ENCODE data around the gene MAD1L1.

Gene MAD1L1

DNA sequence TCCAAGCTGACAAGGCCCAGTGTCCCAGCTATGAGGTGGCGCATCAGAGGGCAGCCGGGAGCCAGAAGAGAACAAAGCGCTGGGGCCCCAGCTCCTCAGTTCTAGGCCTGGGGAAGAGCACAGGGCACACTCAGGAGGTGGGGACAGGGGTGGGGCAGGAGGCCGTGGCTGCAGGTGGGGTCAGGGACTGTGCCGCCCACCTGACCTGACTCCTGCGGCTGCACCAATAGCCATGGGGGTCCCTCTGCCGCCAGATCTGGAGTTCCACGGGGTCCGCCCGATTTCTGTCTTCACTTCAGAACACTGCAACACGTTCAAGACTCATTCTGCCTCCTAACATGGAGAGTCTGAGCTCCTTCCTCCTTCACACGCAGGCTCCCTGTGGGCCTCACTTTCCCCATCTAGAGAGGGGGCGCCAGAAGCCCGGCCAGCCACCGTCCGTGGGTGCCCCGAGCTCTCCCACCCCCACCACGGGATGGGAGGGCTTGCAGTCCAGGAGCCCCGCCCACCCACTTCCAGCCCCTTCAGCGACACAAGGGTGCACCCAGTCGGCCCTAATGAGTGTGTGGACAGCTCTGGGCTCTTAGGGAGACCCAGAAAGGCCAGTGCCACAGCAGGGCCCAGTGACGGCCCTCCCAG is 278.3 kb downstream of the MAD1L1 start:
- Histone ChIP-seq H3K4me1 (ENCODE audit: insufficient read depth, low read length) (no peaks in the 10 kb centered on the region), H3K27ac (ENCODE audit: low read depth, low read length) (no peak overlapping the region), H3K27me3 (ENCODE audit: control insufficient read depth in 1 of 2, insufficient read depth in 2 of 2, low read length in 2 of 2) (no peaks in the 10 kb centered on the region), H3K9ac (ENCODE audit: low read length) (no peak overlapping the region), H3K9me3 (ENCODE audit: low read length) (no peaks in the 10 kb centered on the region), H3K4me3 (ENCODE audit: low read depth in 1 of 2, low read length in 2 of 2) (no peak overlapping the region), H3K36me3 (ENCODE audit: insufficient read depth, low read length) (no peaks in the 10 kb centered on the region)

DNA sequence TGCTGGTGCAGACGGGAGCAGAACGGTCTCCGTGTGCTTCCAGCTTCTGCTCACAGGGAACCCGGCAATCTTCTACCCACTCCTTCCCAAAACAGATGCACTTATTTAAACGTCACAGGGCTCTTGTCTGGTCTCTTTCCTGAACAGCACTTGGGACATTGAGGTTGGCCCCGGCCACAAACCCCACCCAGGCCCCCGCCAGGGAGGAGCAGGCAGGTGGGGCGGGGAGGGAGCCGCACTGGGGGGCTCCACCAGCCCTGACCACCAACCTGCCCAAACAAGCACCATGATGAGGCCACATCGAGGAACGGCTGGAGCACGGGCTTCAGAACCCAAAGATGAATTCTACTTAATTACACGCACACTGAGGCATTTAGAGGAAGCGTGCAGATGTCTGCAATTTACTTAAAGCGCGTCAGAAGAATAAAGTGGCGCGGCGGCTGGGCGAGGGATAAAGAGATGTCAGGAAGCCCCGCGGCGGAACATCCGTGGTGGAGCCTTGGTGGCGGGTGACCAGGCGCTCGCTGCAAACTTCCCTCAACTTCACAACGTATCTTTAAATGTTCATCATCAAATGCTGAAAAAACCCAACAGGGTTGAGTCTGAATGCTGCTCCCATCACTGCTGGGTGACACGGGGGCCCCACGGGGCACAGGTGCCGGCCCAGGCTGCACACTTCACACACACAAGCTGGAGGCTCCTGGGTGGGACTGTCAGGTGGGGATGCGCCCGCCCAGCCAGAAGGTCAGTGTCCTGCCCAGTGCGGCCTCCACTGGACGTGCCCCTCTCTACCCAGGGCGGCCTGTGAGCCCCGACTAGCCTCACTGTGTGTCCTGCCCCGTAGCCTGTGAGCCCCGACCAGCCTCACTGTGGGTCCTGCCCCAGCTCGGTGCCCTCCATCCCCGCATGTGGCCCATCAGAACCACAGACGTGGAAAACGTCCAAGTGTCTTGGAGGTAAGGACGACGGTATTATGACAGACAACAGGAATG is 279.2 kb downstream of the MAD1L1 start:
- Histone ChIP-seq H3K9ac (ENCODE audit: low read length) (no peak overlapping the region), H3K27ac (ENCODE audit: low read depth, low read length) (no peak overlapping the region)

DNA sequence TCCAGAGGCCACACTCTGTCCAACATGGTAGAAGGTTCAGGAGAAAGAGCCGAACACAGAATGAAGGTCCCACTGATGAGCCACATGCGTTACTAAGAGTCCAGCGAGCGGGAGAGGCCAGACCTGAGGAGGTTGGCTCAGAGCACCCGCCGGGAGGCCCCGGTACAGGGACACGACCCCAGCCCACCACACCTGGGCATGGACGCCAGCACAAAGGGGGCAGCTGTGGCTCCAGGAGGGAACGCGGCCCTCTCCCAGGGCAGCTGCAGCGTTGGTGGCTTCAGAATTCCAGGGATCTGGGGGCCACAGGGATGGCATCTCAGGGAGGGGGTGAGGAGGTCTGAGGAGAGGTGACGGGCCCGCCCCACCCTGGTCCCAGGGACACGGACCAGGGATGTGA is 280.0 kb downstream of the MAD1L1 start:
- no peak overlapping the region for H3K4me3 ChIP-seq (ENCODE audit: low read depth in 1 of 2, low read length in 2 of 2)
- H3K9ac ChIP-seq (ENCODE audit: low read length): no peak overlapping the region
- no peaks in the 10 kb centered on the region for H3K4me1 ChIP-seq (ENCODE audit: insufficient read depth, low read length)
- no peaks in the 10 kb centered on the region for H3K9me3 ChIP-seq (ENCODE audit: low read length)
- H3K36me3 ChIP-seq (ENCODE audit: insufficient read depth, low read length): no peaks in the 10 kb centered on the region
- H3K27ac ChIP-seq (ENCODE audit: low read depth, low read length): no peak overlapping the region
- no peaks in the 10 kb centered on the region for H3K27me3 ChIP-seq (ENCODE audit: control insufficient read depth in 1 of 2, insufficient read depth in 2 of 2, low read length in 2 of 2)

More for the DNA sequence above, 279.2 kb downstream of the MAD1L1 start:
- H3K9me3 ChIP-seq (ENCODE audit: low read length): no peaks in the 10 kb centered on the region
- no peaks in the 10 kb centered on the region for H3K36me3 ChIP-seq (ENCODE audit: insufficient read depth, low read length)
- H3K4me3 ChIP-seq (ENCODE audit: low read depth in 1 of 2, low read length in 2 of 2): no peak overlapping the region
- no peaks in the 10 kb centered on the region for H3K4me1 ChIP-seq (ENCODE audit: insufficient read depth, low read length)
- H3K27me3 ChIP-seq (ENCODE audit: control insufficient read depth in 1 of 2, insufficient read depth in 2 of 2, low read length in 2 of 2): no peaks in the 10 kb centered on the region

DNA sequence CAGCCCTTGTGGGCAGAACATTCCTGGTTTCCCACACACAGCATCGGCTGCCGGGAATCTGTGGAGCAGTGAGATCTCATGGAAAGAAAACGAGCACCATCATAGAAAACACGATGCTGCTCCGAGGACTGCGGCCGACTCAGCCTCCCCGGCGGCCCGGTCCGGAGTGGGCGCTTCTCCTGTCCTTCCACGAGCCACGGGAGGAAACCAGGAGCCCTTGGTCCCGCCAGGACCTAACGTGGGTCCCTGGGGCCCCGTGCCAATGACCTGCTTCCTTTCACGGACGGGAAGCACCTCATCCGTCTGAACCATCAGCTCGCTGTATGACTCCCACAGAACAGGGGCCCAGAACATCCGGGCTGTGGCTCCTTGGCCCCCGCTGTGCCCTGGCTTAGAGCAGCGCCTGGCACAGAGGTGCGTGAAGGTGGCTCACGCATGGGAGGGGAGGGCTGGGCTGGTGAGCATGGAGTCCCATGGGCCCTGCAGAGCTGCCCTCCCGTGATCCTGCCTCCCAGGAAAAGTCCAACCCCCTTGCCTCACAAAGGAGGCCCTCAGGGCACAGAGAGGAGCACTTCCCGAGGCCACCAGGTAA is 280.5 kb downstream of the MAD1L1 start:
- Histone ChIP-seq H3K9ac (ENCODE audit: low read length) (no peak overlapping the region), H3K36me3 (ENCODE audit: insufficient read depth, low read length) (no peaks in the 10 kb centered on the region), H3K4me3 (ENCODE audit: low read depth in 1 of 2, low read length in 2 of 2) (no peak overlapping the region), H3K27me3 (ENCODE audit: control insufficient read depth in 1 of 2, insufficient read depth in 2 of 2, low read length in 2 of 2) (no peaks in the 10 kb centered on the region), H3K9me3 (ENCODE audit: low read length) (no peaks in the 10 kb centered on the region), H3K27ac (ENCODE audit: low read depth, low read length) (no peak overlapping the region), H3K4me1 (ENCODE audit: insufficient read depth, low read length) (no peaks in the 10 kb centered on the region)

DNA sequence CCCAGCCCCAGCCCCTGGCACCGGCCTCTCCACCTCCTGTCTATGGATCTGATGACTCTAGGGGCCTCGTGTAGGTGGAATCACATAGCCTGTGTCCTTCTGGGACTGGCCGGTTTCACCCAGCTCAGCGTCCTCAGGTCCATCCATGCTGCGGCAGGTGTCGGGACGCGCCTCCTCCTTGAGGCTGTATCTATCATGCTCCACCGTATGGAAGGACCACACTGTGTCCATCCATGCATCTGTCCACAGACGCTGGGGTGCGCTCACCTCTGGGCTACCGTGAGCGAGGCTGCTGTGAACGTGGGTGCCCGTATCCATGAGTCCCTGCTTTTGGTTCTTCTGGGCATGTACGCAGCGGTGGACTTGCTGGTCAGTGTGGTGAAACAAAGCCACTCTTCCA is 281.1 kb downstream of the MAD1L1 start:
- Histone ChIP-seq H3K27ac (ENCODE audit: low read depth, low read length) (no peak overlapping the region), H3K4me3 (ENCODE audit: low read depth in 1 of 2, low read length in 2 of 2) (no peak overlapping the region), H3K9me3 (ENCODE audit: low read length) (no peaks in the 10 kb centered on the region), H3K9ac (ENCODE audit: low read length) (no peak overlapping the region), H3K27me3 (ENCODE audit: control insufficient read depth in 1 of 2, insufficient read depth in 2 of 2, low read length in 2 of 2) (no peaks in the 10 kb centered on the region), H3K36me3 (ENCODE audit: insufficient read depth, low read length) (no peaks in the 10 kb centered on the region), H3K4me1 (ENCODE audit: insufficient read depth, low read length) (no peaks in the 10 kb centered on the region)

DNA sequence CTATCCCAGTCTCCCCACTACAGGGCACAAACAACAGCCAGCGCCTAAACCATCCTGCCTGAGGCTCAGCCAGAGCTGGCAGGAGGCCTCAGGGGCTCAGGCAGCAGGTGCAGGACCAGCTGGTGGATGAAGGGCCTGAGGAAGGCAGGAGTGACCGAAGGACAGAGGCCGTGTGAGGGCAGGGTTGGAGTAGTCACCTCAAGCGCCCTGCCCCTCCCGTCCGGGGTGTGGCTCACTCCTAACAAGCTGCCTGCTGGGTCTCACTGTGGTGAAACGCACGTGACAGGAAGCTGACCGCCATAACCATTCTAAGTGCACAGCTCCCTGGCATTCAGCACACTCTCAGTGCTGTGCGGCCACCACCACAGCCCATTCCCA is 281.6 kb downstream of the MAD1L1 start:
- H3K27ac ChIP-seq (ENCODE audit: low read depth, low read length): no peak overlapping the region
- H3K9ac ChIP-seq (ENCODE audit: low read length): no peak overlapping the region
- H3K4me1 ChIP-seq (ENCODE audit: insufficient read depth, low read length): no peaks in the 10 kb centered on the region
- H3K9me3 ChIP-seq (ENCODE audit: low read length): no peaks in the 10 kb centered on the region
- no peaks in the 10 kb centered on the region for H3K36me3 ChIP-seq (ENCODE audit: insufficient read depth, low read length)
- H3K4me3 ChIP-seq (ENCODE audit: low read depth in 1 of 2, low read length in 2 of 2): no peak overlapping the region
- no peaks in the 10 kb centered on the region for H3K27me3 ChIP-seq (ENCODE audit: control insufficient read depth in 1 of 2, insufficient read depth in 2 of 2, low read length in 2 of 2)

DNA sequence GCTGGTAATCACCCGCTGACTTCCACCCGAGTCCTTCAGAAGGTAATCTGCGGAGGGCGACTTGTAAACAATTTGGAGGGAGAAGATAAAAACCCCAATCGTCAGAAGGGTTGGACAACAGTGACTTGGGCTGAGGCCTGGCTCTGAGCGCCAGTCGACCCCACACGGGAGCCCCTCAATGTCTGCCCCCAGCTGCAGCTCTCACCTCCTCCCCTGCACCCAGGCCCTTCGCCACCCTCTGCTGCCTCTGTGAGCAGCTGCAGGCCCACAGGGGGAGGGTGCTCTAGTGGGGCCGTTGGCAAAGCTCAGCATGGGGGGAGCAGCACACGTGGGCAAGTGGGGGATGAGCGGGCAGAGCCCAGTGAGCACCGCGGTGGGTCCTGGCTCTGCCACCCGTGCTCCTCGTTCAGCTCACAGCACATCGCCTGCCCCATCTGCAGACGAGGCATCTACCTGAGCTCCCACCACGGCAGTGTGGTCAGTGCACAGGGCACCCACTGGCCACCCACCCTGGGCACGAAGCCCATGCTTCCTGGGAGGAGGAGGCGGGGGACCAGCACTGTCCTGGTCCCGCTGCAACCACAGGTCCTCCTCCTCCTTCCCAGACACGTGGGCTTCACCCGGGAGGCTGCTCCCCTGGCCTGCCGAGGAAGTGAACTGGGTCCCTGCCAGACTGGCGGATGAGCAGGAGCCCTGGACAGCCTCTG is 282.1 kb downstream of the MAD1L1 start:
- H3K9ac ChIP-seq (ENCODE audit: low read length): no peak overlapping the region
- H3K4me3 ChIP-seq (ENCODE audit: low read depth in 1 of 2, low read length in 2 of 2): no peak overlapping the region
- no peaks in the 10 kb centered on the region for H3K4me1 ChIP-seq (ENCODE audit: insufficient read depth, low read length)
- no peaks in the 10 kb centered on the region for H3K9me3 ChIP-seq (ENCODE audit: low read length)
- H3K27me3 ChIP-seq (ENCODE audit: control insufficient read depth in 1 of 2, insufficient read depth in 2 of 2, low read length in 2 of 2): no peaks in the 10 kb centered on the region
- H3K27ac ChIP-seq (ENCODE audit: low read depth, low read length): no peak overlapping the region
- no peaks in the 10 kb centered on the region for H3K36me3 ChIP-seq (ENCODE audit: insufficient read depth, low read length)

DNA sequence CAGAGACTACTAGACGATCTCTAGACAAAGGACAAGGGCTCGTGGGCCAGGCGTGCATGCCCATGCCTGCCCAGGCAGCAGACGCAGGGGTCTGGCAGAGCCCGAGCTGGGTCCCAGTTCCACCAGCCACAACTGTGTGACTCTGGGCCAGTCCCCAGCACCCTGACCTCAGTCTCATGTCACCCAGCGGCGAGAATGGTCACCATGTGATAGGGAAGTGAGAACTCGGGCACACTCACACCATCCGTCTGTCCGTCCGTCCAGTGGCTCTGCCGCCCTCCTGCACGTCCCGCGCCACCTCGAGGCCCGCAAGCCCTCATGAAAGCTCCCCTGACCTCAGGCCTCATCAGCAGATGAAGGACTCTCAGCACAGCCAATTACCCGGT is 282.7 kb downstream of the MAD1L1 start:
- Histone ChIP-seq H3K4me3 (ENCODE audit: low read depth in 1 of 2, low read length in 2 of 2) (no peak overlapping the region), H3K36me3 (ENCODE audit: insufficient read depth, low read length) (no peaks in the 10 kb centered on the region), H3K9me3 (ENCODE audit: low read length) (no peaks in the 10 kb centered on the region), H3K27ac (ENCODE audit: low read depth, low read length) (no peak overlapping the region), H3K9ac (ENCODE audit: low read length) (no peak overlapping the region), H3K27me3 (ENCODE audit: control insufficient read depth in 1 of 2, insufficient read depth in 2 of 2, low read length in 2 of 2) (no peaks in the 10 kb centered on the region), H3K4me1 (ENCODE audit: insufficient read depth, low read length) (no peaks in the 10 kb centered on the region)

DNA sequence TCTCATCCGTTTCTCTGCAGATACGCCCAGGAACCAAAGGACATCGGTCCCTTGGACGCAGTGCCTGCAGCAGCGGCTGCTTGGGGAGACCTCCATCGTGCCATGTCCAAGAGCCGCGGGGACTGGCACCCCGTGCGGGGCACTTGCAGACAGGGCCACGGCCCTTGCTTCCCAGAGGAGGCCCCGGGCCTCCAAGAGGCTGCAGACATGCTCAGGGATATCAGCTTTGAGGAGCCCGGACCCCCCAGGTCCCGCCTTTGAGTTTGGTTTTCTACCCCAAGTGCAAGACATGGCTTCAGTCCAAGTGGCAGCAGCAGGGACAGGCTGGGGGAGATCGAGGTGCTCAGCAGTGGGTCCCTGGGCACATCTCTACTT is 283.1 kb downstream of the MAD1L1 start:
- Histone ChIP-seq H3K27ac (ENCODE audit: low read depth, low read length) (no peak overlapping the region), H3K36me3 (ENCODE audit: insufficient read depth, low read length) (no peaks in the 10 kb centered on the region), H3K9ac (ENCODE audit: low read length) (no peak overlapping the region), H3K9me3 (ENCODE audit: low read length) (no peaks in the 10 kb centered on the region), H3K4me3 (ENCODE audit: low read depth in 1 of 2, low read length in 2 of 2) (no peak overlapping the region), H3K27me3 (ENCODE audit: control insufficient read depth in 1 of 2, insufficient read depth in 2 of 2, low read length in 2 of 2) (no peaks in the 10 kb centered on the region), H3K4me1 (ENCODE audit: insufficient read depth, low read length) (no peaks in the 10 kb centered on the region)

DNA sequence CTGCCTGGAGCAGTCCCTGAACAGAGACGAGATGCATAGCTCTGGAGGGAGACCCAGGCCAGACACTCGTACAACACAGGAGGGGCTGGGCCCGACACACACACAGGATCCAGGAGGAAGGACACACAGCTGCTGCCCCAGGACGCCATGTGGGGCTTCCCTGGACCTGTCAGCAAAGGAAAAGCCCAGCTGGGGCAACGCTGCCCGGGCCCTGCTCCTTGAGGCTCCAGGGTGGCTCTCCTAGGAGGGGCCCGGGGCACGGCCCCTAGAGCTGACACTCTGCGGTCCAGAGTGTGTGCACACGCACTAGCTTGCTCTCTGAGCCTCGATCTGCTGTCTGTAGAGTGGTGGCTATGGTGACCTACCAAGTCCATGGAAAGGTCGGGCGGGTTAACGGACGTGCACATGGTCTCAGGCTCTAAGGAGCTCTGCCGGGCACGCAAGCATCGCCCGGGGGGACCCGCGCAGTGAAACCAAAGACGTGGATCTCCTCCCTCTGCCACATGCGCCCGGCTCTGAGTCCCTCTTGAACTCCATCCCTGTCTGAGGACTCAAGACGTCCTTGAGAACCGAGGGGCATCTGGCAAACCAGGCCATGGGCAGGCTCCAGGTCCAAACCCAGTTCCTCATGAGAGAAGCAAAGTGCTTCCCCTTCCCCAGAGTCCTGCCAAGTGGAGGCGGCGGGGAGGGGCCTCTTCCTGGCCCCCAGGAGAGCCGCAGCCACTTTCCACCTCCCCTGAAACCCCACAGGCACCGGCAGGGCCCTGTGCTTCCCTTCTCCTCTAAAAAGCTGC is 283.7 kb downstream of the MAD1L1 start:
- H3K9ac ChIP-seq (ENCODE audit: low read length): no peak overlapping the region
- H3K4me1 ChIP-seq (ENCODE audit: insufficient read depth, low read length): no peaks in the 10 kb centered on the region
- H3K27ac ChIP-seq (ENCODE audit: low read depth, low read length): no peak overlapping the region
- H3K36me3 ChIP-seq (ENCODE audit: insufficient read depth, low read length): no peaks in the 10 kb centered on the region
- H3K4me3 ChIP-seq (ENCODE audit: low read depth in 1 of 2, low read length in 2 of 2): no peak overlapping the region
- no peaks in the 10 kb centered on the region for H3K27me3 ChIP-seq (ENCODE audit: control insufficient read depth in 1 of 2, insufficient read depth in 2 of 2, low read length in 2 of 2)
- no peaks in the 10 kb centered on the region for H3K9me3 ChIP-seq (ENCODE audit: low read length)
